OCI-LY1 (cell line): ENCODE results near the gene SNRNP70.

Source experiments
- CTCF ChIP-seq: fragments of 200-600 bp; sonication (generic), shearing (Covaris generic); IDR thresholded peaks from 2 replicates; pipeline ENCODE4 v1.5.1; 2017; ENCODE audit warnings: mild to moderate bottlenecking, antibody characterized with exemption, low read length, moderate library complexity, mixed read lengths
- EZH2 ChIP-seq: fragments of 200-600 bp; sonication (generic), shearing (Covaris generic); IDR thresholded peaks from 2 replicates; pipeline ENCODE4 v1.8.0; 2017; ENCODE audit warnings: borderline replicate concordance, mixed run types, mild to moderate bottlenecking, antibody characterized with exemption, low read length, moderate library complexity, mixed read lengths

- no peak for TF ChIP-seq CTCF
- no peak for TF ChIP-seq EZH2
These were observed 62.9 kb downstream of the SNRNP70 start for GRCh38 chr19:49148044-49148682.
